Measurements from ENCODE around the gene IRF2BP2.

The IRF2BP2 gene

GRCh38 chr1:234579967-234580366, 30.0 kb downstream of the IRF2BP2 start:
- ChIA-PET POLR2A (no interaction called here), CTCF (no interaction called here)
- no peak overlapping the region for H3K4me3 ChIP-seq (ENCODE audit: low read depth, low read length)
- no peak overlapping the region for H3K27ac ChIP-seq (ENCODE audit: extremely low read depth, low read depth, low read length)
- no peaks in the 10 kb centered on the region for H3K36me3 ChIP-seq (ENCODE audit: control insufficient read depth in 2 of 2, insufficient read depth in 1 of 2, low read length in 2 of 2)
- peaks cover 7% of the 10 kb centered on the region; the same call in 1 of the 2 replicates for H3K4me1 ChIP-seq (ENCODE audit: control insufficient read depth, insufficient read depth, low read length)
- TF ChIP-seq ZNF350 (tag by site-specific recombination; IDR thresholded peaks at IDR 0.05) (no peak), ZNF768 (tag by site-specific recombination; IDR thresholded peaks at IDR 0.05) (no peak), ZNF398 (tag by site-specific recombination; IDR thresholded peaks at IDR 0.05) (no peak), EGR2 (tag by site-specific recombination; IDR thresholded peaks at IDR 0.05; ENCODE audit: low read depth) (no peak), ZNF518A (tag by site-specific recombination; conservative IDR thresholded peaks at IDR 0.05; ENCODE audit: low read depth) (no peak), ZNF366 (tag by site-specific recombination; conservative IDR thresholded peaks at IDR 0.05) (no peak), ZNF791 (tag by site-specific recombination; IDR thresholded peaks at IDR 0.05) (no peak), ZNF580 (tag by site-specific recombination; IDR thresholded peaks at IDR 0.05) (no peak)
- H3K9me3 ChIP-seq (ENCODE audit: control insufficient read depth, insufficient read depth, low read depth, low read length), result no peaks in the 10 kb centered on the region

GRCh38 chr1:234578735-234579134, 31.2 kb downstream of the IRF2BP2 start:
- Histone ChIP-seq H3K4me3 (ENCODE audit: low read depth, low read length) (no peak overlapping the region), H3K4me1 (ENCODE audit: control insufficient read depth, insufficient read depth, low read length) (0 out of 2 replicates have a peak, but pooled peaks cover 2% of the 10 kb centered on the region), H3K27ac (ENCODE audit: extremely low read depth, low read depth, low read length) (no peak overlapping the region), H3K36me3 (ENCODE audit: control insufficient read depth in 2 of 2, insufficient read depth in 1 of 2, low read length in 2 of 2) (no peaks in the 10 kb centered on the region), H3K9me3 (ENCODE audit: control insufficient read depth, insufficient read depth, low read depth, low read length) (no peaks in the 10 kb centered on the region)
- TF ChIP-seq ZNF37A (tag by site-specific recombination; IDR thresholded peaks at IDR 0.05) (no peak), GFI1B (tag by site-specific recombination; IDR thresholded peaks at IDR 0.05) (no peak), ZNF544 (tag by site-specific recombination; IDR thresholded peaks at IDR 0.05) (no peak), ZFP41 (tag by site-specific recombination; IDR thresholded peaks at IDR 0.05; ENCODE audit: borderline replicate concordance) (no peak), ZNF580 (tag by site-specific recombination; IDR thresholded peaks at IDR 0.05) (no peak), ZNF610 (tag by site-specific recombination; IDR thresholded peaks at IDR 0.05; ENCODE audit: borderline replicate concordance) (no peak), ZNF426 (tag by site-specific recombination; IDR thresholded peaks at IDR 0.05) (no peak), ZNF350 (tag by site-specific recombination; IDR thresholded peaks at IDR 0.05) (no peak), ZNF560 (tag by site-specific recombination; IDR thresholded peaks at IDR 0.05; ENCODE audit: borderline replicate concordance) (no peak), ZNF398 (tag by site-specific recombination; IDR thresholded peaks at IDR 0.05) (no peak), ZBTB8A (tag by site-specific recombination; IDR thresholded peaks at IDR 0.05) (no peak), SCRT2 (tag by site-specific recombination; IDR thresholded peaks at IDR 0.05) (no peak), ZNF600 (tag by site-specific recombination; IDR thresholded peaks at IDR 0.05) (no peak), ZNF157 (tag by site-specific recombination; IDR thresholded peaks at IDR 0.05) (no peak), ZNF555 (tag by site-specific recombination; conservative IDR thresholded peaks at IDR 0.05) (no peak)
- ChIA-PET CTCF (interaction anchor here (0.6 to 1.2 kb wide), 6 partner anchors 13 to 92 kb away, joined by 3 read pairs; no protein-coding TSS in a partner anchor), POLR2A (no interaction called here)

Measured in HEK293 (cell line).